GM19397 (cell line): ENCODE data around the gene DPP6.
"Not testable (repeated sequence)": the region's sequence is repeated elsewhere in the genome, so short reads cannot be mapped to it uniquely, and the experiment has no call there.

Experiments
- ATAC-seq: cut with Tn5 transposase; IDR thresholded peaks from one replicate; pipeline ENCODE4 v1.9.1; 2021; ENCODE audit warnings: mild to moderate bottlenecking, moderate library complexity; ENCODE audit not compliant: unreplicated experiment

DPP6 gene

GRCh38 chr7:154146707-154147038 is 94.5 kb downstream of the DPP6 start:
- not testable (repeated sequence) for ATAC-seq

GRCh38 chr7:154148791-154149516 is 96.8 kb downstream of the DPP6 start:
- ATAC-seq: not testable (repeated sequence)

GRCh38 chr7:154150656-154151055 is 98.5 kb downstream of the DPP6 start:
- not testable (repeated sequence) for ATAC-seq

GRCh38 chr7:154151306-154151705 is 99.1 kb downstream of the DPP6 start:
- ATAC-seq: not testable (repeated sequence)

GRCh38 chr7:154155928-154156327 is 103.7 kb downstream of the DPP6 start:
- not testable (repeated sequence) for ATAC-seq

GRCh38 chr7:154162921-154163320 is 110.7 kb downstream of the DPP6 start:
- ATAC-seq: not testable (repeated sequence)

- not testable (repeated sequence) for ATAC-seq
These were observed 111.4 kb downstream of the DPP6 start for GRCh38 chr7:154163642-154164041.

- ATAC-seq: no peak
These were observed 114.9 kb downstream of the DPP6 start for GRCh38 chr7:154167051-154167450.

GRCh38 chr7:154167807-154168206 is 115.6 kb downstream of the DPP6 start:
- ATAC-seq: no peak

- ATAC-seq: no peak
These were observed 119.2 kb downstream of the DPP6 start for GRCh38 chr7:154171422-154171821.

- no peak for ATAC-seq
These were observed 120.0 kb downstream of the DPP6 start for GRCh38 chr7:154172236-154172635.

- ATAC-seq: no peak
These were observed 125.4 kb downstream of the DPP6 start for GRCh38 chr7:154177584-154177983.

GRCh38 chr7:154178895-154179294 is 126.7 kb downstream of the DPP6 start:
- ATAC-seq: no peak

- no peak for ATAC-seq
These were observed 131.3 kb downstream of the DPP6 start for GRCh38 chr7:154183482-154183881.

- ATAC-seq: no peak
These were observed 131.7 kb downstream of the DPP6 start for GRCh38 chr7:154183946-154184345.

GRCh38 chr7:154186811-154187210 is 134.6 kb downstream of the DPP6 start:
- no peak for ATAC-seq

- ATAC-seq: no peak
These were observed 136.1 kb downstream of the DPP6 start for GRCh38 chr7:154188330-154188729.

- no peak for ATAC-seq
These were observed 143.1 kb downstream of the DPP6 start for GRCh38 chr7:154195266-154195665.

- ATAC-seq: no peak
These were observed 146.3 kb downstream of the DPP6 start for GRCh38 chr7:154198481-154198880.

GRCh38 chr7:154200241-154200640 is 148.0 kb downstream of the DPP6 start:
- no peak for ATAC-seq

GRCh38 chr7:154202002-154202401 is 149.8 kb downstream of the DPP6 start:
- no peak for ATAC-seq

- ATAC-seq: no peak
These were observed 151.8 kb downstream of the DPP6 start for GRCh38 chr7:154204046-154204445.

- no peak for ATAC-seq
These were observed 160.7 kb downstream of the DPP6 start for GRCh38 chr7:154212861-154213260.
